Activated T-helper 1 cell treated with Interleukin-2 at 50 U/mL for 16 hours (primary cell): ENCODE measurements around the gene SIRPG.
"Not testable (repeated sequence)": the region's sequence is repeated elsewhere in the genome, so short reads cannot be mapped to it uniquely, and the experiment has no call there.

Source experiments
- DNase-seq: peaks from one replicate; pipeline ENCODE4 v3.0.0-alpha.2; 2020; ENCODE audit warnings: low read depth

Gene SIRPG

GRCh38 chr20:1635291-1635979 lies 22.1 kb downstream of the SIRPG start:
- DNase-seq = no peak

DNA sequence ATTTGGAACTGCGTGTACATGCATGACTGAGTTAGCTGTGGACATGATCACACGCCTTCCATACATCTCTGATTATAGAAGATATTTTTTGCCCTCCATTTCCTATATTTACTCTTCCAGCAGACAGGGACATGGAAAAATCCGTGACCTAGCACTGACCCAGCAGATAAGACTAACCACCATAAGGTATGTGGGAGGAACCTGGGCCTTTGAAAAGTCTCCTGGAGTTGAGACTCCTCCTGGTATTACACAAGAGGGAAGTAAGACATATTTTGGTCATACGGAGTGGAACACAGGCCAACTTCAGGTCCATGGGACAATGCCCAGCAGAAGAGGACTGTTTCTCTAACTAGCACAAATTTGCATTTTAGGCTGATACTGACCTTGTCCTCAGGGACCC lies 24.0 kb downstream of the SIRPG start:
- DNase-seq = no peak

GRCh38 chr20:1632178-1632577 lies 25.4 kb downstream of the SIRPG start:
- DNase-seq = no peak

- DNase-seq = no peak
These were observed 26.0 kb downstream of the SIRPG start for GRCh38 chr20:1631309-1632151.

GRCh38 chr20:1630186-1630585 lies 27.4 kb downstream of the SIRPG start:
- DNase-seq = no peak

DNA sequence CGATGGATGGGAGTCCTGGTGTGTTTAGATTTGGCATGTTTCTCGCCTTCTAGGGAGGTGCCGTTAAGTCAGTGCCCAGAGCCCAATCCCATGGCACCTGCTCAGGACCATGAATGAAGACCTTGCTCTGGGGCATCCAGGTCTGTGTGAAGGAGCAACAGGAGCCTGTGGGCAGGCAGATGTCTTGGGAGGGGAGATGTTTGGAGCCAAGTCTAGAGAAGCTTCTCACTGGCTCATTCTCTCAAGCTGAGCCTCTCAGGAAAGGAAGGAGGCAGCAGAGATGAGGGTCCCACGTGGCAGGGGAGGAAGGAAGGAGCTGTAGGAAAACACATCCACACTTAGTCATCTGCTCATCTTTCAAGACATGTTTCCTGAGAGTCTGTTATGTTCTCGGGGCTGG lies 28.3 kb downstream of the SIRPG start:
- no peak for DNase-seq

- DNase-seq = no peak
These were observed 29.0 kb downstream of the SIRPG start for GRCh38 chr20:1628621-1629020.

DNA sequence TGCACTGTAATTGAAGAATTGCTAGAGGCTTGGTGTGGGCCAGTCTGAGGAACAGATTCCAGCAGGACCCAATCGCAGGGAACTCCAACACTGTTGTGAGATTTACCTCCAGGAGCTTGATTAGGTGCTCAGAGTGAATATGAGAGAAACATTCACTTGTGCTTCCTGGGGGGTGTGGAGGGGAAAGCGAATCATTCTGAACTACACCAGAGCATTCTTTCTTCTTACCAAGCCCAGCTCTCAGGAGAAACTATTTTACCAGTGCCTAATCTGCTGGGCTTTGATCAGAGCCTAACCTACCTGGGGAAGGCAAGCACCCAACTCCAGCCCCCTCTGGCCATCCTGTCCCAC lies 30.4 kb downstream of the SIRPG start:
- DNase-seq = no peak

GRCh38 chr20:1626528-1627199 lies 30.9 kb downstream of the SIRPG start:
- no peak for DNase-seq

DNA sequence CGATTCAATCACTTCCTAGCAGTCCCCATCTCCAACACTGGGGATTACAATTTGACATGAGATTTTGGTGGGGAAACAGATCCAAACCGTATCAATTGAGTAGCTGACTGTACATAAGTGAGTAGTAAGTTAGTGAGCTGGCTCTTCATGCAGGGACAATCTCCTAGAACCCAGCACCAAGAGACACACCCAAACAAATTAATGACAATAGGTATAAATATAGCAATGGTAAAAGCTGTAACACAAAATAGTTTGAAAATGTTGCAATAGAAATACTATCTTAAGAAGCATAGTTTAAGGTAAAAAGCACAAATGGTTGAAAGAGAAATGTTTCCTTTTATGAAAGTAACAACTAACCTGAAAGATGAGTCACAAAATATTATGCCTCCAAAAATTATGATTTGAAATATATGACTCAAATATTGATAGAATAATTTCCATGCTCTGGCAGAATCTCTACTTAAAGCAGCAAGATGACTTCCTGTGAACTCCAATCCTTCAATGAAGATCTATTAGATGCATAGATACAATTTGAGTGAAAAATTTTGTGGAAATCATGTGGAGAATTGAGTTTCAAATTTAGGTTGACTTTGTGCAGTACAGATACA lies 32.4 kb downstream of the SIRPG start:
- DNase-seq = no peak

DNA sequence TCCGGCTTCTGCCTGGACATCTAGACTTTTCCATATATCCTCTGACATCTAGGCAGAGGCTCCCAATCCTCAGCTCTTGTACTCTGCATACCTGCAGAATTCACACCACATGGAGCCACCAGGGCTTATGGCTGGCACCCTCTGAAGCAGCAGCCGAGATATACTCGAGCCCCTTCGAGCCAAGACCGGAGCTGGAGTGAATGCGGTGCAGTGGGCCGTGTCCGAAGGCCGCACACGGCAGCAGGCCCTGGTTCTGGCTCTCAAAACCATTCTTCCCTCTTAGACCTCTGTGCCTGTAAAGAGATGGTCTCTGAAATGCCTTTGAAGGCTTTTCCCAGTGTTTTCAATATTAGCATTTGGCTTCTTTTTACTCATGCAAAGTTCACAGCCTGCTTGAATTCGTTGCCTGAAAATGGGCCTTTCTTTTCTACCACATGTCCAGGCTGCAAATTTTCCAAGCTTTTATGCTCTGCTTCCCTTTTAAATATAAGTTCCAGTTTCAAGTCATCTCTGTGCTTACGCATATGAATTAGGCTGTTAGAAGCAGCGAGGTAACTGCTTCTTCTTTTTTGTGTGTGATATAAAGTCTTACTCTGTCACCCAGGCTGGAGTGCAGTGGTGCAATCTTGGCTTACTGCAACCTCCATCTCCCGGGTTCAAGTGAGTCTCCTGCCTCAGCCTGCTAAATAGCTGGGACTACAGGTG lies 33.9 kb downstream of the SIRPG start:
- no peak for DNase-seq

DNA sequence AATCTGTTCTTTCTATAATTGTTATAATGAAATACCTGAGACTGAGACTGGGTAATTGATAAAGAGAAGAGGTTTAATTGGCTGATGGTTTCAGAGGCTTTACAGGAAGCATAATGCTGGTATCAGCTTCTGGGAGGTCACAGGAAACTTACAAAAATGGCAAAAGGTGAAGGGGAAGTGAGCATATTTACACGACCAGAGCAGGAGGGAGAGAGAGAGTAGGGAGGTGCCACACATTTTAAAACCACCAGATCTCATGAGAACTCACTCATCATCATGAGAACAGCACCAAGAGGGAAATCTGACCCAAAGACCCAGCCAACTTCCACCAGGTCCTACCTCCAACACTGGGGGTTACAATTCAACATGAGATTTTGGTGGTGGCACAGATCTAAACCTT lies 35.1 kb downstream of the SIRPG start:
- DNase-seq = no peak

DNA sequence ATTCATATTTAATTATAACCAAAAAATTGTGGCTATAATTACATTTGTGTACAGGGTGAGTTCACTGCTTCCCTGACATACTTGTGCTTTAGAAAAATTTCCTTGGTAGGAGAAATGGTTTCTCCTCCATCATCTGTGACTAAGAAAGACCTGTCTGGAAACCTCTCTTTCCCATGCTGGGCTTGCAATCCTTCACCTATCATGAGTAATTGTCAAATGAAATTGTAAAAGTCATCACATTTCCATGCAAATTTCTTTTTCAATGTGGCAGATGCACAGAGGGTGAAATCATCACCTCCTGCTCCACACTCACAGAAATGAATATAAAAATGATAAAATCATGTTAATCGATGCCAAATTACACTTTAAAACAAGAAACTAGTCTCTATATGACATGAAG lies 36.3 kb downstream of the SIRPG start:
- no peak for DNase-seq

- no peak for DNase-seq
These were observed 37.6 kb downstream of the SIRPG start, which contains the start of gene SIRPB1 for GRCh38 chr20:1619861-1620444. TSS of gene SIRPB1 (minus strand) at chr20:1620009. CDS start at chr20:1619944, 65 bp downstream.

DNA sequence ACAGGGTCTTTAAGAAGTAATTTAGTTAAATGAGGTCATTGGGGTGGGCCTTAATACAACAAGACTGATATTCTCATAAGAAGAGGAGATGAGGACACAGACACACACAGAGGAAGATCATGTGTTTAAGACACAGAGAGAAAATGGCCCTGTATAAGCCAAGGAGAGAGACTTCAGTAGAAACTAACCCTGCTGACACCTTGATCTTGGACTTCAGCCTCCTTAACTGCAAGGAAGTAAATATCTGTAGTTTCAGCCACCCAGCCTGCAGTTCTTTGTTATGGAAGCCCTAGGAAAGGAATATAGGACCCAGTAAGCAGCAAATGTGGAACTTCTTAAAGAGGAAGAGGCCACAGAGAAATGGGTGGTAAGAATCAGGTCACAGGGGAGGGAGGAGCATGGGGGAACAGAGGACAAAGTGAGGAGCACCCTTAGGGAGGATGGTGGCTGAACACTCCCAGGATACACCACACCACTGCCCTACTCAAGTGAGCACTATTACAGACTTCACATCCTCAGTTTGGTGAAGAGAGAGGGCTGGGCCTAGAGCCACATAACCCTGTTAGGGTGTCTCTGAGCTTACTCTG lies 38.5 kb downstream of the SIRPG start:
- no peak for DNase-seq

DNA sequence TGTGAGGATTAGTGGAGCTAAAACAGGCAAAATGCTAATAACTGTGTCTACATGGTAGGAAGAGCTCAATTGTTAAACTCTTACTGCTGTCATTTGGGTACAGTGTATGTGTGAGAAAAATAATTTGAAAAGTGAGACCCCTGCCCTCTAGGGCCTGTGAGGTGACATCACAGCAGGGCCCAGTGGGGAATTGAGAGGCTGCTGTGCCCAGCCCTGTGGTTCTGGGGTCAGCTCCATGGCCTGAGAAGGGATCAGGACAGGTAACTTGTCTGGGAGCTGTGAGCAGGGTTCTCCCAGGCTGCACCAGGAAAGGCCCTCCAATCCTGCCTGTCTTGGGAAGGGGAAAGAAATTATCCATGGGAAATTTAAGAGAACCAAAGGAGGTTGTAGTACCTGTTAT lies 39.1 kb downstream of the SIRPG start:
- no peak for DNase-seq

DNA sequence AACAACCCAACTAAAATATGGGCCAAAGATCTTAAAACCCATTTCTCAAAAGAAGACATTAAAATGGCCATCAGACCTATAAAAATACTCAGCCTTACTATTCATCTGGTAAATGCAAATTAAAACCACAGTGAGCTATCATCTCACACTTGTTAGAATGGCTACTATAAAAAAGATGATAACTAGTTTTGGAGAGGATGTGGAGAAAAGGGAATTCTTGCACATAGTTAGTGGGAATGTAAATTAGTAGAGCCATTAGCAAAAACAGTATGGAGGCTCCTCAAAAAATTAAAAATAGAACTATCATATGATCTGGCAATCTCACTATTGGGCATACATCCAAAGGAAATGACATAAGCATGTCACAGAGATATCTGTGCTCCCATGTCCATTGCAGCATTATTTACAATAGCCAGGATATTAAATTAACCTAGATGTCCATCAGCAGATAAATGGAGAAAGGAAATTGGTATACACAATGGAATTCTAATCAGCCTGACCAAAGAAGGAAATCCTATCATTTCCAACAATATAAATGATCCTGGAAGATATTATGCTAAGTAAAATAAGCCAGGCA lies 40.6 kb downstream of the SIRPG start:
- no peak for DNase-seq

- DNase-seq = not testable (repeated sequence)
These were observed 47.2 kb downstream of the SIRPG start for GRCh38 chr20:1610404-1610803.

DNA sequence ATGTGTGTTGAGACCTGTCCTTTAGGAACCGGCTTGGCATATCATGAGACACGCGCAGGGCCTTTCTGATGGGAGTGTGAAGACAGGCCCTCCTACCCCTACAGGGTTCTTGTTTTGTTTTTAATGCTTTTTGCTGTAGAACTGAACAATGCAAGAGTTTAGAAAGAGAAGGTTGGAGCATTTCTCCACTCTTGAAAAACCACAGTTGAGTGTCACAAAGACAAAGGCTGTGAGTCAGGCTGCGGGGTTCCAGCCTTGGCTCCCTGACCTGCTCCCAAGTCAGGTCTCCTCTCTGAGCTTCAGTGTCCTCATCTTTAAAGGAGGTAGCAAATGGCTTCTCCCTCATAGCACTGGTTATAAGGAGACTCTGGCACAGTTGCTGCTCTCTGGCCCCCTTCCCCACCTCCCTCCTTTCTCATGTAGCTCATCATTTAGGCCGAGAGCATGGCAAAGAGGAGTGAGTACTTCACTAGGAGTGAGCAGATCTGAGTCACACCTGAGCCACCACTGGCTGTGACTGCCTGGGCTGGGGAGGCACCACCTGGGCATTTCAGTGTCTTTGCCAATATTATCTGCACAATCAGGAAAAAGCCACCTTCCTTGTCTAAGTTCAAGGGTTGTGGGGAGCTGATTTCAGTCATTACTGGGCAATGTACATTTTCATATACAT lies 48.8 kb downstream of the SIRPG start:
- DNase-seq = not testable (repeated sequence)

DNA sequence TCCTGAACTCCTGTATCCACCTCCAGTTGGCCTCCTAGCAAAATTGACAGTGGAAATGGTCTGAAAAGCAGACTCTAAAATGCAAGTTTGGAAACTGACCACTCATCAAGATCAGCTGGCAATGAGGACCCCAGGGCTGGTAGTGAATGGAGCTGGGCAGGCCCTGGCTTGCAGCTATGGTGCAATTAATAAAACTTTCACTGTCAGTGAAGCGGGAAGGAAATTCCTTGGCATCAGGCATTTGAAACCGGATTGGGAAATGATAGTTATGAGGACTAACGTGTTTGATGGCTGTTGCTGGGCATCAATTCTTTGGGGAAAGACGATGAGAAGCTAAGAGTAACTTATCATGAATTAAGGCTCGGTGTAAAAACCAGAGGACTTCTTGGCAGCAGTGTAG lies 56.8 kb downstream of the SIRPG start:
- DNase-seq = no peak
